HG03045 (cell line): Measurements from ENCODE around the gene NOA1.

Experiments
- ATAC-seq: cut with Tn5 transposase; IDR thresholded peaks from one replicate; pipeline ENCODE4 v1.9.1; 2021; ENCODE audit warnings: mild to moderate bottlenecking, moderate library complexity; ENCODE audit not compliant: unreplicated experiment

Gene NOA1

GRCh38 chr4:56977321-56978012 is at the start of gene NOA1:
TSS of gene NOA1 (minus strand) at chr4:56977606. CDS start at chr4:56977585, 21 bp downstream.
- ATAC-seq: peak; percentile 85

GRCh38 chr4:57023104-57023503 is 45.7 kb upstream of the NOA1 start:
- ATAC-seq: no peak

GRCh38 chr4:57020467-57021101 is 43.2 kb upstream of the NOA1 start:
- no peak for ATAC-seq

- no peak for ATAC-seq
Measured at GRCh38 chr4:57018980-57019379, 41.6 kb upstream of the NOA1 start.

- ATAC-seq: no peak
Measured at GRCh38 chr4:57013543-57014120, 36.2 kb upstream of the NOA1 start.

- ATAC-seq: no peak
Measured at GRCh38 chr4:56999751-57000150, 22.3 kb upstream of the NOA1 start.

- ATAC-seq: no peak
Measured at GRCh38 chr4:56995525-56995924, 18.1 kb upstream of the NOA1 start.

- no peak for ATAC-seq
Measured at GRCh38 chr4:56990109-56990905, 12.9 kb upstream of the NOA1 start.

GRCh38 chr4:56986952-56987351 is 9.5 kb upstream of the NOA1 start:
- no peak for ATAC-seq

- no peak for ATAC-seq
Measured at GRCh38 chr4:56986192-56986591, 8.8 kb upstream of the NOA1 start.

GRCh38 chr4:56981795-56982201 is 4.4 kb upstream of the NOA1 start:
- ATAC-seq: no peak

GRCh38 chr4:56979421-56980072 is 2.1 kb upstream of the NOA1 start:
- ATAC-seq: no peak

- peak; percentile 55 for ATAC-seq
Measured at GRCh38 chr4:56978750-56979303, 1.4 kb upstream of the NOA1 start, which contains the start of gene POLR2B. TSS of gene POLR2B (plus strand) at chr4:56978896. CDS start at chr4:56978986, 90 bp downstream.

GRCh38 chr4:56976837-56977320 is 527 bp downstream of the NOA1 start:
- ATAC-seq: peak; percentile 33

- ATAC-seq: no peak
Measured at GRCh38 chr4:56976283-56976836, 1.0 kb downstream of the NOA1 start.

GRCh38 chr4:56973336-56973735 is 4.1 kb downstream of the NOA1 start:
- ATAC-seq: no peak

- ATAC-seq: no peak
Measured at GRCh38 chr4:56972809-56973208, 4.6 kb downstream of the NOA1 start.

- no peak for ATAC-seq
Measured at GRCh38 chr4:56972389-56972788, 5.0 kb downstream of the NOA1 start.

- ATAC-seq: no peak
Measured at GRCh38 chr4:56971383-56971782, 6.0 kb downstream of the NOA1 start.

- ATAC-seq: no peak
Measured at GRCh38 chr4:56961107-56961500, 16.3 kb downstream of the NOA1 start.
